HEK293 (cell line): ENCODE data around the gene SDC1.

Experiments used
- CTCF ChIA-PET: fragments of 350-600 bp; formaldehyde crosslinking; extraction: SDS; loops from one replicate; lab custom pipeline; 2021; ENCODE audit warnings: antibody characterized with exemption; lab: Yijun Ruan, JAX
- POLR2A ChIA-PET: fragments of 300-600 bp; formaldehyde crosslinking; extraction: SDS; loops from one replicate; lab custom pipeline; 2020; ENCODE audit warnings: antibody characterized with exemption, inconsistent platforms; lab: Yijun Ruan, JAX
- H3K27ac ChIP-seq: fragments of 200-500 bp; sonication (Bioruptor generic); 2 replicates; pipeline ENCODE4 v1.5.1; 2014; ENCODE audit warnings: low read depth, low read length, control low read depth, inconsistent platforms; ENCODE audit errors: extremely low read depth
- H3K36me3 ChIP-seq, 2 experiments: fragments of 200-500 bp in 1 of 2; sonication (Bioruptor generic) in 1 of 2; 1 replicate in 1 of 2; 2 replicates in 1 of 2; pipeline ENCODE4 v1.5.1; 2014 to 2017; ENCODE audit warnings: inconsistent platforms in 2 of 2, low read length in 2 of 2; ENCODE audit not compliant: control insufficient read depth in 2 of 2, insufficient read depth in 1 of 2
- H3K4me1 ChIP-seq: fragments of 200-500 bp; sonication (Bioruptor generic); 2 replicates; pipeline ENCODE4 v1.5.1; 2014; ENCODE audit warnings: mild to moderate bottlenecking, low read length, inconsistent platforms; ENCODE audit not compliant: control insufficient read depth, insufficient read depth
- H3K4me3 ChIP-seq: 2 replicates; pipeline ENCODE4 v1.5.1; 2011; ENCODE audit warnings: low read depth, mild to moderate bottlenecking, control low read depth, low read length, moderate library complexity
- H3K9me3 ChIP-seq: fragments of 200-500 bp; sonication (Bioruptor generic); 2 replicates; pipeline ENCODE4 v1.5.1; 2014; ENCODE audit warnings: low read depth, low read length, inconsistent platforms; ENCODE audit not compliant: control insufficient read depth, insufficient read depth
- ATF2 ChIP-seq: fragments of 450-650 bp; formaldehyde crosslinking; IDR thresholded peaks from 2 replicates; pipeline ENCODE4 v1.5.1; 2016; ENCODE audit warnings: missing biosample characterization, missing genetic modification characterization, low read depth
- GLIS1 ChIP-seq: fragments of 450-650 bp; formaldehyde crosslinking; IDR thresholded peaks from 2 replicates; pipeline ENCODE4 v1.5.1; 2016; ENCODE audit warnings: missing biosample characterization, missing genetic modification characterization
- KLF7 ChIP-seq: fragments of 450-650 bp; formaldehyde crosslinking; IDR thresholded peaks from 2 replicates; pipeline ENCODE4 v1.5.1; 2016; ENCODE audit warnings: missing biosample characterization, missing genetic modification characterization, borderline replicate concordance
- KLF8 ChIP-seq: fragments of 450-650 bp; formaldehyde crosslinking; IDR thresholded peaks from 2 replicates; pipeline ENCODE4 v1.5.1; 2016; ENCODE audit warnings: missing biosample characterization, missing genetic modification characterization
- PRDM1 ChIP-seq: fragments of 450-650 bp; formaldehyde crosslinking; IDR thresholded peaks from 2 replicates; pipeline ENCODE4; 2016; ENCODE audit warnings: missing biosample characterization, missing genetic modification characterization
- SALL2 ChIP-seq: fragments of 450-650 bp; formaldehyde crosslinking; IDR thresholded peaks from 2 replicates; pipeline ENCODE4 v1.5.0; 2017; ENCODE audit warnings: missing biosample characterization, mild to moderate bottlenecking, missing genetic modification characterization, borderline replicate concordance
- ZFP69B ChIP-seq: fragments of 450-650 bp; formaldehyde crosslinking; IDR thresholded peaks from 2 replicates; pipeline ENCODE4 v1.5.1; 2016; ENCODE audit warnings: missing biosample characterization, missing genetic modification characterization
- ZNF114 ChIP-seq: fragments of 450-650 bp; formaldehyde crosslinking; IDR thresholded peaks from 2 replicates; pipeline ENCODE4 v1.5.0; 2017; ENCODE audit warnings: missing biosample characterization, missing genetic modification characterization
- ZNF155 ChIP-seq: fragments of 450-650 bp; formaldehyde crosslinking; IDR thresholded peaks from 2 replicates; pipeline ENCODE4 v1.5.1; 2016; ENCODE audit warnings: missing biosample characterization, missing genetic modification characterization
- ZNF274 ChIP-seq, 2 experiments: fragments of 200-500 bp in 1 of 2; fragments of 450-650 bp in 1 of 2; sonication (Bioruptor generic) in 1 of 2; formaldehyde crosslinking in 1 of 2; IDR thresholded peaks; 2 replicates each; pipeline versions ENCODE4 v1.5.1 to v1.6.1; 2014 to 2016; ENCODE audit warnings: borderline replicate concordance in 1 of 2, inconsistent platforms in 1 of 2, low read length in 1 of 2, missing biosample characterization in 1 of 2, missing genetic modification characterization in 1 of 2
- ZNF280D ChIP-seq: fragments of 450-650 bp; formaldehyde crosslinking; IDR thresholded peaks from 2 replicates; pipeline ENCODE4 v1.5.1; 2016; ENCODE audit warnings: missing biosample characterization, missing genetic modification characterization
- ZNF311 ChIP-seq: fragments of 450-650 bp; formaldehyde crosslinking; IDR thresholded peaks from 2 replicates; pipeline ENCODE4 v1.5.1; 2017; ENCODE audit warnings: missing biosample characterization, missing genetic modification characterization, borderline replicate concordance
- ZNF324 ChIP-seq: fragments of 450-650 bp; formaldehyde crosslinking; IDR thresholded peaks from 2 replicates; pipeline ENCODE4 v1.5.1; 2016; ENCODE audit warnings: missing biosample characterization, missing genetic modification characterization
- ZNF394 ChIP-seq: fragments of 450-650 bp; formaldehyde crosslinking; IDR thresholded peaks from 2 replicates; pipeline ENCODE4 v1.5.1; 2016; ENCODE audit warnings: missing biosample characterization, missing genetic modification characterization, mild to moderate bottlenecking, moderate library complexity, borderline replicate concordance
- ZNF514 ChIP-seq: fragments of 450-650 bp; formaldehyde crosslinking; IDR thresholded peaks from 2 replicates; pipeline ENCODE4 v1.5.1; 2016; ENCODE audit warnings: missing biosample characterization, missing genetic modification characterization
- ZNF530 ChIP-seq: fragments of 450-650 bp; formaldehyde crosslinking; IDR thresholded peaks from 2 replicates; pipeline ENCODE4 v1.5.1; 2016; ENCODE audit warnings: low read depth, missing biosample characterization, missing genetic modification characterization
- ZNF555 ChIP-seq: fragments of 450-650 bp; formaldehyde crosslinking; conservative IDR thresholded peaks from 2 replicates; pipeline ENCODE4 v1.5.1; 2017; ENCODE audit warnings: missing biosample characterization, mild to moderate bottlenecking, missing genetic modification characterization, inconsistent platforms
- ZNF596 ChIP-seq: fragments of 450-650 bp; IDR thresholded peaks from 2 replicates; pipeline ENCODE4 v1.5.0; 2018; ENCODE audit warnings: missing biosample characterization, mild to moderate bottlenecking, missing genetic modification characterization, moderate library complexity
- ZNF624 ChIP-seq: fragments of 450-650 bp; formaldehyde crosslinking; IDR thresholded peaks from 2 replicates; pipeline ENCODE4 v1.5.1; 2017; ENCODE audit warnings: missing biosample characterization, missing genetic modification characterization
- ZNF704 ChIP-seq: fragments of 450-650 bp; formaldehyde crosslinking; IDR thresholded peaks from 2 replicates; pipeline ENCODE4 v1.5.1; 2016; ENCODE audit warnings: missing biosample characterization, missing genetic modification characterization
- ZNF843 ChIP-seq: fragments of 450-650 bp; formaldehyde crosslinking; IDR thresholded peaks from 2 replicates; pipeline ENCODE4 v1.5.1; 2016; ENCODE audit warnings: missing biosample characterization, missing genetic modification characterization
- TF ChIP-seq, protein P1 (sequence below): fragments of 450-650 bp; formaldehyde crosslinking; IDR thresholded peaks from 2 replicates; pipeline ENCODE4 v1.5.1; 2016; ENCODE audit warnings: missing biosample characterization, missing genetic modification characterization

SDC1 gene

GRCh38 chr2:20176760-20177159, 48.2 kb downstream of the SDC1 start:
- Histone ChIP-seq H3K4me1 (no peaks in the 10 kb centered on the region), H3K27ac (no peak overlapping the region), H3K4me3 (no peak overlapping the region), H3K9me3 (no peaks in the 10 kb centered on the region), H3K36me3 (no peaks in the 10 kb centered on the region)
- CTCF ChIA-PET: no interaction called here
- POLR2A ChIA-PET: no interaction called here
- TF ChIP-seq ZNF114 (tag by site-specific recombination) (no peak), ZNF280D (no peak), PRDM1 (no peak), ZNF530 (tag by site-specific recombination) (no peak)

DNA sequence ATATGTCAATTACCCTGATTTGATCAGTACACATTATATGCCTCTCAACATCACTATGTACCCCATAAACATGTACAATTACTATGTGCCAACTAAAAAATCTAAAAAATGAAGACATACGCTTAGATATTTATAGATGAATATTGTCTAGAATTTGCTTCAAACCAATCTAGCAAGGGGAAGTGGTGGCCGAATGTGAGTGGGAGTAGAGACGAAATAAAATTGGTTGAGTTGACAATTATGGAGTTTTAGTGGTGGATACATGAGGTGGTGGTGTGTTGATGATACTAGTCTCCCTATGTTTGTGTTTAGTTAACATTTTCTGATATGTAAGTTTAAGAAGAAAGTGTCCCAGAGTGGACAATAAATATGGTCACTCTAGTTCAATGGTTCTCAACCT, 49.0 kb downstream of the SDC1 start:
- Histone ChIP-seq H3K36me3 (no peaks in the 10 kb centered on the region), H3K4me1 (no peaks in the 10 kb centered on the region), H3K9me3 (no peaks in the 10 kb centered on the region), H3K27ac (no peak overlapping the region), H3K4me3 (no peak overlapping the region)
- ChIA-PET CTCF (interaction anchor here (0.5 kb wide), 1 partner anchor 40 kb away, joined by 3 read pairs; no protein-coding TSS in a partner anchor), POLR2A (no interaction called here)
- TF ChIP-seq ZNF704 (tag by site-specific recombination) (no peak), ATF2 (no peak), ZNF555 (tag by site-specific recombination) (no peak), ZNF843 (tag by site-specific recombination) (no peak), KLF7 (tag by site-specific recombination) (no peak), KLF8 (tag by site-specific recombination) (no peak), ZNF311 (tag by site-specific recombination) (no peak)

GRCh38 chr2:20175267-20175666, 49.7 kb downstream of the SDC1 start:
- Histone ChIP-seq H3K9me3 (no peaks in the 10 kb centered on the region), H3K36me3 (no peaks in the 10 kb centered on the region), H3K4me1 (no peaks in the 10 kb centered on the region), H3K4me3 (no peak overlapping the region)
- CTCF ChIA-PET: no interaction called here
- TF ChIP-seq ZNF155 (tag by site-specific recombination) (no peak), ZNF324 (tag by site-specific recombination) (no peak), ZFP69B (tag by site-specific recombination) (no peak), ZNF394 (tag by site-specific recombination) (no peak), ZNF596 (tag by site-specific recombination) (no peak), GLIS1 (tag by site-specific recombination) (no peak), ZNF514 (tag by site-specific recombination) (no peak), ZNF274 (IDR thresholded peaks at IDR 0.05; ENCODE audit: low read length) (no peak), ZNF274 (tag by site-specific recombination; IDR thresholded peaks at IDR 0.05; ENCODE audit: borderline replicate concordance) (no peak), SALL2 (tag by site-specific recombination) (no peak), ZNF624 (no peak)
- TF ChIP-seq, protein P1, sequence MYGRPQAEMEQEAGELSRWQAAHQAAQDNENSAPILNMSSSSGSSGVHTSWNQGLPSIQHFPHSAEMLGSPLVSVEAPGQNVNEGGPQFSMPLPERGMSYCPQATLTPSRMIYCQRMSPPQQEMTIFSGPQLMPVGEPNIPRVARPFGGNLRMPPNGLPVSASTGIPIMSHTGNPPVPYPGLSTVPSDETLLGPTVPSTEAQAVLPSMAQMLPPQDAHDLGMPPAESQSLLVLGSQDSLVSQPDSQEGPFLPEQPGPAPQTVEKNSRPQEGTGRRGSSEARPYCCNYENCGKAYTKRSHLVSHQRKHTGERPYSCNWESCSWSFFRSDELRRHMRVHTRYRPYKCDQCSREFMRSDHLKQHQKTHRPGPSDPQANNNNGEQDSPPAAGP (tag by site-specific recombination): no peak
- TF ChIP-seq, all 188 proteins: peak for 0
- no peak overlapping the region for H3K27ac ChIP-seq
- POLR2A ChIA-PET: no interaction called here
